NB4 (cell line): Measurements from ENCODE around the gene SIGLEC8.

Experiments used
- CTCF ChIP-seq: IDR thresholded peaks from one replicate; pipeline ENCODE4 v1.5.1; 2012; ENCODE audit warnings: low read depth, low read length
- MYC ChIP-seq: IDR thresholded peaks from 2 replicates; pipeline ENCODE4 v1.6.1; 2011; ENCODE audit warnings: low read depth, low read length
- POLR2A ChIP-seq: IDR thresholded peaks from 2 replicates; pipeline ENCODE4 v1.6.1; 2011; ENCODE audit warnings: mild to moderate bottlenecking; ENCODE audit not compliant: insufficient read length; ENCODE audit errors: extremely low read depth
- TF ChIP-seq, protein P1 (sequence below): IDR thresholded peaks from 2 replicates; pipeline ENCODE4 v1.6.1; 2011; ENCODE audit warnings: low read depth, low read length

DNA sequence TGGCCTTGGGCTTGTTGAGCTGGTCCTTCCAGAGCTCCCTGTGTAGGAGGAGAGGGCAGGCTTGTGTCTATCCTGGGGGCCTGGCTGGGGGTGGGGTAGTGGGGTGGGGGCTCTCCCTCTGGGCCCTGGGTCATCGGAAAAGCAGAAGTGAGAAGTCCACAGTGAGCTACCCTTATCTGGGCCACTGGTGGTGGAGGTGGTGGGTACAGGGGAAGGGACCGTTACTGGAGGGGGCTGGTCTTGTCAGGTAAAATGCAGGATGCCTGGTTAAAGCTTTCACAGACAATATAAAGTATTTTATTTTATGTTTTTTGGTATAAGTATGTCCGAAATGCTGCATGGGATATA, 40.5 kb downstream of the SIGLEC8 start:
- TF ChIP-seq CTCF: no peak
- TF ChIP-seq, protein P1, sequence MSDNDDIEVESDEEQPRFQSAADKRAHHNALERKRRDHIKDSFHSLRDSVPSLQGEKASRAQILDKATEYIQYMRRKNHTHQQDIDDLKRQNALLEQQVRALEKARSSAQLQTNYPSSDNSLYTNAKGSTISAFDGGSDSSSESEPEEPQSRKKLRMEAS: no peak
- TF ChIP-seq POLR2A: no peak
- TF ChIP-seq MYC: no peak
